ENCODE results near the gene ADAMTSL3. TPM values are rescaled to one million over a fixed set of nuclear protein-coding genes. Genes with fewer than 3 reads are reported as not detected.

ADAMTSL3 gene
- total RNA-seq, 1 experiment from 2014 or later, result 0.05 TPM

GRCh38 chr15:83912343-83912742 is 258.4 kb downstream of the ADAMTSL3 start:
- no peak overlapping the region for H3K9ac ChIP-seq (ENCODE audit: low read length)
- H3K36me3 ChIP-seq (ENCODE audit: control insufficient read depth in 1 of 2, insufficient read depth in 2 of 2, low read length in 2 of 2), result no peaks in the 10 kb centered on the region
- TF ChIP-seq, protein P1, sequence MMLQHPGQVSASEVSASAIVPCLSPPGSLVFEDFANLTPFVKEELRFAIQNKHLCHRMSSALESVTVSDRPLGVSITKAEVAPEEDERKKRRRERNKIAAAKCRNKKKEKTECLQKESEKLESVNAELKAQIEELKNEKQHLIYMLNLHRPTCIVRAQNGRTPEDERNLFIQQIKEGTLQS (IDR thresholded peaks at IDR 0.05), result no peak
- TF ChIP-seq CEBPB (IDR thresholded peaks at IDR 0.05; ENCODE audit: low read depth) (no peak), TCF7L2 (IDR thresholded peaks at IDR 0.05; ENCODE audit: borderline replicate concordance, extremely low read depth, insufficient read depth, insufficient read length) (no peak), CTCF (IDR thresholded peaks at IDR 0.05 in 2 of 3, conservative IDR thresholded peaks at IDR 0.05 in 1 of 3; ENCODE audit: borderline replicate concordance in 1 of 3, insufficient read depth in 1 of 3, low read depth in 2 of 3, low read length in 2 of 3) (no peak), JUND (IDR thresholded peaks at IDR 0.05) (no peak), POLR2A (IDR thresholded peaks at IDR 0.05; ENCODE audit: borderline replicate concordance, extremely low read depth, insufficient read depth, insufficient read length) (no peak), ELF1 (IDR thresholded peaks at IDR 0.05; ENCODE audit: borderline replicate concordance, low read depth) (no peak), MAX (IDR thresholded peaks at IDR 0.05) (no peak), SIN3A (IDR thresholded peaks at IDR 0.05; ENCODE audit: low read depth) (no peak), EGR1 (IDR thresholded peaks at IDR 0.05; ENCODE audit: low read depth) (no peak), SRF (IDR thresholded peaks at IDR 0.05; ENCODE audit: low read depth) (no peak), EZH2phosphoT487 (IDR thresholded peaks at IDR 0.05; ENCODE audit: borderline replicate concordance) (no peak)
- TF ChIP-seq, protein P2, sequence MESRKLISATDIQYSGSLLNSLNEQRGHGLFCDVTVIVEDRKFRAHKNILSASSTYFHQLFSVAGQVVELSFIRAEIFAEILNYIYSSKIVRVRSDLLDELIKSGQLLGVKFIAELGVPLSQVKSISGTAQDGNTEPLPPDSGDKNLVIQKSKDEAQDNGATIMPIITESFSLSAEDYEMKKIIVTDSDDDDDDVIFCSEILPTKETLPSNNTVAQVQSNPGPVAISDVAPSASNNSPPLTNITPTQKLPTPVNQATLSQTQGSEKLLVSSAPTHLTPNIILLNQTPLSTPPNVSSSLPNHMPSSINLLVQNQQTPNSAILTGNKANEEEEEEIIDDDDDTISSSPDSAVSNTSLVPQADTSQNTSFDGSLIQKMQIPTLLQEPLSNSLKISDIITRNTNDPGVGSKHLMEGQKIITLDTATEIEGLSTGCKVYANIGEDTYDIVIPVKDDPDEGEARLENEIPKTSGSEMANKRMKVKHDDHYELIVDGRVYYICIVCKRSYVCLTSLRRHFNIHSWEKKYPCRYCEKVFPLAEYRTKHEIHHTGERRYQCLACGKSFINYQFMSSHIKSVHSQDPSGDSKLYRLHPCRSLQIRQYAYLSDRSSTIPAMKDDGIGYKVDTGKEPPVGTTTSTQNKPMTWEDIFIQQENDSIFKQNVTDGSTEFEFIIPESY (IDR thresholded peaks at IDR 0.05; ENCODE audit: extremely low read depth, insufficient replicate concordance, low read length), result no peak
- no peak for ATAC-seq
- no peak overlapping the region for H3K4me2 ChIP-seq (ENCODE audit: low read length)
- intact Hi-C loops (cut with micrococcal nuclease), result no loop called here
- no peaks in the 10 kb centered on the region for H4K20me1 ChIP-seq (ENCODE audit: insufficient read depth)
- no peaks in the 10 kb centered on the region for H3K9me2 ChIP-seq (ENCODE audit: insufficient read depth)
- ChIA-PET CTCF (no interaction called here), RAD21 (ENCODE audit: low non-redundant PET in 1 of 2, low total read pairs in 2 of 2, uncharacterized antibody in 2 of 2, unreplicated experiment in 2 of 2) (no interaction called here), POLR2A (no interaction called here)
- no peaks in the 10 kb centered on the region for H3K4me1 ChIP-seq (ENCODE audit: control insufficient read depth in 1 of 2, insufficient read depth in 2 of 2, low read length in 2 of 2)
- no peaks in the 10 kb centered on the region for H3K79me2 ChIP-seq (ENCODE audit: insufficient read depth, low read length)
- H3K27me3 ChIP-seq (ENCODE audit: insufficient read depth, low read length), result no peaks in the 10 kb centered on the region
- H2AFZ ChIP-seq (ENCODE audit: low read depth, low read length, poor library complexity, severe bottlenecking), result no peak overlapping the region
- no peak overlapping the region for H3K4me3 ChIP-seq (replicated peaks in 1 of 2; ENCODE audit: low read depth in 1 of 2, low read length in 2 of 2)
- DNase-seq (ENCODE audit: low read depth, low spot score), result no peak
- no peaks in the 10 kb centered on the region for H3K9me3 ChIP-seq (ENCODE audit: control insufficient read depth in 1 of 2, insufficient read depth in 1 of 2, low read depth in 1 of 2, low read length in 2 of 2)
- H3K27ac ChIP-seq (ENCODE audit: low read depth, low read length), result no peak overlapping the region
- no TSS peak for BruUV-seq (replicated peaks)

Measured in HCT116 (cell line).